Measurements from ENCODE around the gene FADS2. TPM values are rescaled to one million over a fixed set of nuclear protein-coding genes. Genes with fewer than 3 reads are reported as not detected.
A peak's percentile ranks its signal among the peaks of the same experiment; 100 is the strongest.

The FADS2 gene
- total and polyA plus RNA-seq, 2 of the 13 experiments (the other 11 are each of a cell fraction or from before 2014, with no cell fraction given) = 90.1 to 124 TPM

- 41% methylated on average over 8 of the region's 9 CpGs for WGBS (ENCODE audit: low lambda C conversion rate)
- peaks cover 20 to 65% of the 10 kb centered on the region in 2 experiments for H3K36me3 ChIP-seq (replicated peaks in 1 of 2; ENCODE audit: control insufficient read depth in 1 of 2, insufficient read depth in 2 of 2, low read length in 2 of 2)
- TF ChIP-seq ZNF883 (CRISPR knock-in tag; IDR thresholded peaks at IDR 0.05; ENCODE audit: not compliant biosample characterization) (no peak), ZNF282 (IDR thresholded peaks at IDR 0.05; ENCODE audit: partially characterized antibody) (no peak), ZNF766 (CRISPR knock-in tag; IDR thresholded peaks at IDR 0.05; ENCODE audit: borderline replicate concordance) (no peak), ZNF782 (CRISPR knock-in tag; IDR thresholded peaks at IDR 0.05; ENCODE audit: borderline replicate concordance) (no peak), SRSF4 (IDR thresholded peaks at IDR 0.05; ENCODE audit: low read depth, low read length, poor library complexity, severe bottlenecking) (no peak), GPBP1L1 (CRISPR knock-in tag; IDR thresholded peaks at IDR 0.05) (no peak), ZFY (CRISPR knock-in tag; IDR thresholded peaks at IDR 0.05) (peak; percentile 26; the same call in 1 of the 2 replicates), RAD21 (CRISPR knock-in tag; IDR thresholded peaks at IDR 0.05) (peak; percentile 67), KMT2A (CRISPR knock-in tag; IDR thresholded peaks at IDR 0.05) (no peak), POLR2G (IDR thresholded peaks at IDR 0.05; ENCODE audit: low read depth, low read length) (peak; percentile 26; the same call in 1 of the 2 replicates), ZNF335 (CRISPR knock-in tag; IDR thresholded peaks at IDR 0.05) (no peak), HIC2 (CRISPR knock-in tag; IDR thresholded peaks at IDR 0.05; ENCODE audit: low read depth) (peak; percentile 50; the same call in 1 of the 2 replicates), ARNT2 (CRISPR knock-in tag; IDR thresholded peaks at IDR 0.05; ENCODE audit: low read depth) (no peak), ZNF597 (CRISPR knock-in tag; IDR thresholded peaks at IDR 0.05) (no peak)
- TF ChIP-seq, protein P1, sequence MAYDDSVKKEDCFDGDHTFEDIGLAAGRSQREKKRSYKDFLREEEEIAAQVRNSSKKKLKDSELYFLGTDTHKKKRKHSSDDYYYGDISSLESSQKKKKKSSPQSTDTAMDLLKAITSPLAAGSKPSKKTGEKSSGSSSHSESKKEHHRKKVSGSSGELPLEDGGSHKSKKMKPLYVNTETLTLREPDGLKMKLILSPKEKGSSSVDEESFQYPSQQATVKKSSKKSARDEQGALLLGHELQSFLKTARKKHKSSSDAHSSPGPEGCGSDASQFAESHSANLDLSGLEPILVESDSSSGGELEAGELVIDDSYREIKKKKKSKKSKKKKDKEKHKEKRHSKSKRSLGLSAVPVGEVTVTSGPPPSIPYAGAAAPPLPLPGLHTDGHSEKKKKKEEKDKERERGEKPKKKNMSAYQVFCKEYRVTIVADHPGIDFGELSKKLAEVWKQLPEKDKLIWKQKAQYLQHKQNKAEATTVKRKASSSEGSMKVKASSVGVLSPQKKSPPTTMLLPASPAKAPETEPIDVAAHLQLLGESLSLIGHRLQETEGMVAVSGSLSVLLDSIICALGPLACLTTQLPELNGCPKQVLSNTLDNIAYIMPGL (CRISPR knock-in tag; IDR thresholded peaks at IDR 0.05; ENCODE audit: borderline replicate concordance in 1 of 2, low read depth in 1 of 2) = peak in 1 of 2 experiments; percentile 38; a peak in 1 of 4 replicates
These were observed 40.1 kb upstream of the FADS2 start for GRCh38 chr11:61787928-61788491.

More at GRCh38 chr11:61787928-61788491, 40.1 kb upstream of the FADS2 start:
- POLR2A ChIA-PET = interaction anchor here (0.7 to 2.6 kb wide), 7 partner anchors 9 to 167 kb away, joined by 3 to 17 read pairs (median 9); partner anchors contain the start of gene FADS1
- no peak for FAIRE-seq
- H2AFZ ChIP-seq (ENCODE audit: low read length) = no peak overlapping the region
- no peaks in the 10 kb centered on the region; a peak in 1 of 5 replicates for H3K27me3 ChIP-seq (ENCODE audit: control insufficient read depth in 1 of 2, insufficient read depth in 2 of 2, low read length in 2 of 2)
- intact Hi-C loops (cut with micrococcal nuclease; ENCODE audit: unreplicated experiment) = loop anchor here (1.0 kb wide), 1 partner anchor 41 kb away; no protein-coding TSS in a partner anchor
- H3K9ac ChIP-seq (ENCODE audit: insufficient read depth, low read depth, low read length) = no peak overlapping the region
- H3K4me1 ChIP-seq (ENCODE audit: insufficient read depth, low read length) = peaks cover 17% of the 10 kb centered on the region
- peak; percentile 74 for DNase-seq (ENCODE audit: low spot score)
- H3K27ac ChIP-seq (ENCODE audit: extremely low read length, insufficient read depth, low read length) = peak overlapping the region; percentile 21
- H3K4me2 ChIP-seq (ENCODE audit: low read depth, low read length) = no peak overlapping the region
- no TSS peak for BruUV-seq (replicated peaks)
- peaks cover 15% of the 10 kb centered on the region for H3K79me2 ChIP-seq (ENCODE audit: insufficient read depth, low read length)
- CTCF ChIA-PET (ENCODE audit: low intra/inter-chr PET ratio, low total read pairs) = interaction anchor here (2.3 to 2.8 kb wide), 2 partner anchors 36 to 40 kb away, joined by 18 to 24 read pairs; partner anchors contain the start of gene MYRF
- no peaks in the 10 kb centered on the region for H3K9me3 ChIP-seq (ENCODE audit: low read length)
- in situ Hi-C loops (cut with HindIII; ENCODE audit: extremely low pct_ligation_motif_present, low pct_unique_long_range_greater_than_20kb) = no loop called here
- peak; percentile 56 for ATAC-seq
- no peak overlapping the region for H3K4me3 ChIP-seq (replicated peaks in 1 of 3; ENCODE audit: insufficient read depth in 1 of 3, low read depth in 2 of 3, low read length in 3 of 3)
- no peaks in the 10 kb centered on the region for H4K20me1 ChIP-seq (ENCODE audit: insufficient read depth, low read length)

Measured in HepG2 (cell line).